Measurements from ENCODE around the gene MRNIP. TPM values are rescaled to one million over a fixed set of nuclear protein-coding genes. Genes with fewer than 3 reads are reported as not detected.
"Not testable (repeated sequence)": the region's sequence is repeated elsewhere in the genome, so short reads cannot be mapped to it uniquely, and the experiment has no call there.

Gene MRNIP
- total and polyA plus RNA-seq, 4 donors, result 5.4 to 12.0 (median 7.3) TPM

- Histone ChIP-seq H3K9ac (ENCODE audit: low read depth in 1 of 2, low read length in 2 of 2) (no peak overlapping the region), H3K9me3 (ENCODE audit: control insufficient read depth in 4 of 4, low read length in 3 of 4) (no peaks in the 10 kb centered on the region), H3K27me3 (ENCODE audit: control insufficient read depth in 4 of 4, insufficient read depth in 4 of 4, low read length in 3 of 4) (no peaks in the 10 kb centered on the region), H3K4me1 (ENCODE audit: control insufficient read depth in 4 of 4, insufficient read depth in 4 of 4, low read length in 3 of 4) (no peaks in the 10 kb centered on the region), H3K27ac (ENCODE audit: low read depth in 1 of 2, low read length in 2 of 2) (no peak overlapping the region), H3K4me3 (ENCODE audit: low read depth in 1 of 3, low read length in 3 of 3) (no peak overlapping the region), H3K36me3 (ENCODE audit: control insufficient read depth in 4 of 4, insufficient read depth in 3 of 4, low read depth in 1 of 4, low read length in 3 of 4) (peaks cover 14 to 80% (median 31%) of the 10 kb centered on the region in 4 donors)
- 98% methylated on average over 15 of the region's 18 CpGs for WGBS
- no peak for DNase-seq (ENCODE audit: low spot score)
- TF ChIP-seq GABPA (IDR thresholded peaks at IDR 0.05 in 1 of 2, conservative IDR thresholded peaks at IDR 0.05 in 1 of 2), result no peak
- TF ChIP-seq TAF1 (conservative IDR thresholded peaks at IDR 0.05), result no peak
- TF ChIP-seq SP1 (IDR thresholded peaks at IDR 0.05), result no peak
- TF ChIP-seq REST (IDR thresholded peaks at IDR 0.05), result no peak
- no peak for TF ChIP-seq ATF3 (IDR thresholded peaks at IDR 0.05)
- no peak for TF ChIP-seq ZBTB33 (IDR thresholded peaks at IDR 0.05)
- TF ChIP-seq EGR1 (IDR thresholded peaks at IDR 0.05; ENCODE audit: low read depth in 2 of 2), result no peak
- TF ChIP-seq FOXA2 (IDR thresholded peaks at IDR 0.05), result no peak
- TF ChIP-seq HNF4G (IDR thresholded peaks at IDR 0.05), result no peak
- no peak for TF ChIP-seq HNF4A (conservative IDR thresholded peaks at IDR 0.05)
Observed at GRCh38 chr5:179872055-179872827, 13.6 kb upstream of the MRNIP start.

- not testable (repeated sequence) for H3K4me3 ChIP-seq (ENCODE audit: low read depth in 1 of 3, low read length in 3 of 3); H3K9ac ChIP-seq (ENCODE audit: low read depth in 1 of 2, low read length in 2 of 2); H3K9me3 ChIP-seq (ENCODE audit: control insufficient read depth in 4 of 4, low read length in 3 of 4); H3K27ac ChIP-seq (ENCODE audit: low read depth in 1 of 2, low read length in 2 of 2); H3K4me1 ChIP-seq (ENCODE audit: control insufficient read depth in 4 of 4, insufficient read depth in 4 of 4, low read length in 3 of 4); H3K27me3 ChIP-seq (ENCODE audit: control insufficient read depth in 4 of 4, insufficient read depth in 4 of 4, low read length in 3 of 4); DNase-seq (ENCODE audit: low spot score)
- peaks cover 11 to 84% (median 33%) of the 10 kb centered on the region in 4 donors for H3K36me3 ChIP-seq (ENCODE audit: control insufficient read depth in 4 of 4, insufficient read depth in 3 of 4, low read depth in 1 of 4, low read length in 3 of 4)
- 97% methylated on average over 14 of the region's 14 CpGs for WGBS
Observed at GRCh38 chr5:179871533-179871932, 12.9 kb upstream of the MRNIP start.

GRCh38 chr5:179870952-179871351 lies 12.3 kb upstream of the MRNIP start:
- no peak for DNase-seq (ENCODE audit: low spot score)
- H3K27ac ChIP-seq (ENCODE audit: low read depth in 1 of 2, low read length in 2 of 2), result no peak overlapping the region
- WGBS, result 97% methylated on average over 3 of the region's 3 CpGs
- H3K27me3 ChIP-seq (ENCODE audit: control insufficient read depth in 4 of 4, insufficient read depth in 4 of 4, low read length in 3 of 4), result no peaks in the 10 kb centered on the region
- H3K9me3 ChIP-seq (ENCODE audit: control insufficient read depth in 4 of 4, low read length in 3 of 4), result no peaks in the 10 kb centered on the region
- peaks cover 12 to 79% (median 31%) of the 10 kb centered on the region in 4 donors for H3K36me3 ChIP-seq (ENCODE audit: control insufficient read depth in 4 of 4, insufficient read depth in 3 of 4, low read depth in 1 of 4, low read length in 3 of 4)
- H3K4me1 ChIP-seq (ENCODE audit: control insufficient read depth in 4 of 4, insufficient read depth in 4 of 4, low read length in 3 of 4), result no peaks in the 10 kb centered on the region
- TF ChIP-seq FOXA1 (IDR thresholded peaks at IDR 0.05), result no peak
- no peak for TF ChIP-seq RAD21 (IDR thresholded peaks at IDR 0.05)
- no peak overlapping the region for H3K9ac ChIP-seq (ENCODE audit: low read depth in 1 of 2, low read length in 2 of 2)
- no peak overlapping the region for H3K4me3 ChIP-seq (ENCODE audit: low read depth in 1 of 3, low read length in 3 of 3)
